Measurements from ENCODE around the gene EMILIN3.

- TF ChIP-seq ELF4 (IDR thresholded peaks at IDR 0.05) (no peak), FOXM1 (IDR thresholded peaks at IDR 0.05; ENCODE audit: borderline replicate concordance) (no peak), SP1 (IDR thresholded peaks at IDR 0.05) (no peak), CTBP1 (IDR thresholded peaks at IDR 0.05; ENCODE audit: borderline replicate concordance) (no peak), TARDBP (IDR thresholded peaks at IDR 0.05) (no peak)
Observed at GRCh38 chr20:41375846-41376245, 9.2 kb upstream of the EMILIN3 start.

Measured in HEK293T (cell line).